GM12878 (cell line): Measurements from ENCODE around the gene USH2A. TPM values are rescaled to one million over a fixed set of nuclear protein-coding genes. Genes with fewer than 3 reads are reported as not detected.

Source experiments
- ATAC-seq: fragments of 200-7000 bp; cut with Tn5 transposase; 3 replicates; pipeline ENCODE4 v1.9.1; 2020; ENCODE audit warnings: mild to moderate bottlenecking, moderate library complexity
- BruUV-seq: library from RNA; stranded (reverse); fragments of 400-500 nt; replicated peaks from 2 replicates; lab custom pipeline; 2021; lab: Mats Ljungman, UMichigan
- CTCF ChIA-PET: fragments of 300-600 bp; sonication (Branson Sonifier 250); formaldehyde crosslinking; extraction: SDS; loops from one replicate; lab custom pipeline; 2021; ENCODE audit warnings: inconsistent platforms; lab: Yijun Ruan, JAX
- POLR2A ChIA-PET: fragments of 350-600 bp; formaldehyde crosslinking; extraction: SDS; loops from one replicate; lab custom pipeline; 2021; ENCODE audit warnings: inconsistent platforms; lab: Charles Lee
- RAD21 ChIA-PET: fragments of 300-600 bp; sonication (Branson Sonifier 250); formaldehyde crosslinking; loops from one replicate; lab custom pipeline; 2023; ENCODE audit warnings: antibody characterized with exemption; ENCODE audit not compliant: unreplicated experiment; lab: Charles Lee
- SMC1A ChIA-PET: fragments of 300-600 bp; sonication (Branson Sonifier 250); formaldehyde crosslinking; loops from one replicate; lab custom pipeline; 2023; ENCODE audit not compliant: unreplicated experiment, uncharacterized antibody; lab: Charles Lee
- DNase-seq: peaks from one replicate; pipeline ENCODE4 v3.0.0-alpha.2; 2011; ENCODE audit warnings: low read depth, low spot score
- FAIRE-seq: peaks from 3 replicates; lab custom pipeline; 2011; peaks lifted over from hg19 to GRCh38; lab: Jason Lieb, UNC
- H2AFZ ChIP-seq: 2 replicates; pipeline ENCODE4 v1.6.0; 2011; ENCODE audit warnings: low read depth, low read length, control low read depth; ENCODE audit not compliant: control insufficient read depth
- H3K27ac ChIP-seq: 2 replicates; pipeline ENCODE4 v1.5.1; 2011; ENCODE audit warnings: control low read depth; ENCODE audit not compliant: control insufficient read depth, insufficient read depth
- H3K27me3 ChIP-seq, 2 experiments: replicated peaks in 1 of 2; 2 replicates each; pipeline versions ENCODE4 v1.6.0 to v1.6.1; 2011; ENCODE audit warnings: low read length in 1 of 2; ENCODE audit not compliant: control insufficient read depth in 2 of 2, insufficient read depth in 2 of 2
- H3K36me3 ChIP-seq, 2 experiments: 2 replicates each; pipeline ENCODE4 v1.5.1; 2011; ENCODE audit warnings: low read length in 1 of 2; ENCODE audit not compliant: control insufficient read depth in 2 of 2, insufficient read depth in 2 of 2
- H3K4me1 ChIP-seq: 2 replicates; pipeline ENCODE4 v1.6.1; 2011; ENCODE audit warnings: mild to moderate bottlenecking, low read length, moderate library complexity, mixed read lengths; ENCODE audit not compliant: control insufficient read depth, insufficient read depth
- H3K4me2 ChIP-seq: 2 replicates; pipeline ENCODE4 v1.6.0; 2011; ENCODE audit warnings: control low read depth; ENCODE audit not compliant: control insufficient read depth, insufficient read depth
- H3K4me3 ChIP-seq: fragments of 200-600 bp; sonication (generic); 2 replicates; pipeline ENCODE4 v1.5.1; 2016
- H3K79me2 ChIP-seq: 2 replicates; pipeline ENCODE4 v1.6.0; 2011; ENCODE audit warnings: low read length; ENCODE audit not compliant: control insufficient read depth, insufficient read depth
- H3K9ac ChIP-seq: 2 replicates; pipeline ENCODE4 v1.8.0; 2011; ENCODE audit warnings: low read length, control low read depth, mixed read lengths; ENCODE audit not compliant: control insufficient read depth, insufficient read depth
- H3K9me3 ChIP-seq: replicated peaks from 3 replicates; pipeline ENCODE4 v1.5.1; 2011; ENCODE audit warnings: mild to moderate bottlenecking, low read length; ENCODE audit not compliant: control insufficient read depth, insufficient read depth
- H4K20me1 ChIP-seq: 2 replicates; pipeline ENCODE4 v1.6.0; 2011; ENCODE audit not compliant: control insufficient read depth, insufficient read depth
- ASH2L ChIP-seq: fragments of 300-600, 200-600 bp; sonication (generic); IDR thresholded peaks from 2 replicates; pipeline ENCODE4 v1.6.1; 2017; ENCODE audit warnings: low read depth, mild to moderate bottlenecking, borderline replicate concordance
- CBFB ChIP-seq: IDR thresholded peaks from 2 replicates; pipeline ENCODE4 v1.6.1; 2016; ENCODE audit warnings: antibody characterized with exemption, low read depth
- ELK1 ChIP-seq: IDR thresholded peaks from 2 replicates; pipeline ENCODE4 v1.6.1; 2012; ENCODE audit warnings: low read depth, low read length, improper control_type of control experiment
- MEF2A ChIP-seq: IDR thresholded peaks from 2 replicates; pipeline ENCODE4 v1.6.1; 2011; ENCODE audit warnings: low read depth, mild to moderate bottlenecking, low read length, moderate library complexity; ENCODE audit not compliant: insufficient read depth
- MEF2B ChIP-seq: fragments of 450-650 bp; IDR thresholded peaks from 2 replicates; pipeline ENCODE4 v1.6.1; 2018; ENCODE audit warnings: mild to moderate bottlenecking, moderate library complexity; ENCODE audit not compliant: partially characterized antibody, poor library complexity, severe bottlenecking
- NFIC ChIP-seq: IDR thresholded peaks from 2 replicates; pipeline ENCODE4 v1.6.1; 2012; ENCODE audit warnings: low read depth, mild to moderate bottlenecking, inconsistent platforms, low read length, moderate library complexity
- NFXL1 ChIP-seq: fragments of 450-650 bp; IDR thresholded peaks from 2 replicates; pipeline ENCODE4 v1.6.1; 2017; ENCODE audit warnings: antibody characterized with exemption, mild to moderate bottlenecking, borderline replicate concordance
- PAX5 ChIP-seq: IDR thresholded peaks from 2 replicates; pipeline ENCODE4 v1.6.1; 2011; ENCODE audit warnings: low read depth, low read length, borderline replicate concordance
- PML ChIP-seq: IDR thresholded peaks from 2 replicates; pipeline ENCODE4 v1.6.1; 2012; ENCODE audit warnings: low read length, inconsistent platforms
- SMAD1 ChIP-seq: fragments of 450-650 bp; IDR thresholded peaks from 2 replicates; pipeline ENCODE4 v1.6.1; 2018; ENCODE audit warnings: mild to moderate bottlenecking, low read depth; ENCODE audit not compliant: partially characterized antibody
- TCF12 ChIP-seq: IDR thresholded peaks from 2 replicates; pipeline ENCODE4 v1.6.1; 2011; ENCODE audit warnings: low read depth, mild to moderate bottlenecking, low read length
- ZBED1 ChIP-seq: IDR thresholded peaks from 2 replicates; pipeline ENCODE4 v1.6.1; 2016; ENCODE audit warnings: borderline replicate concordance
- ZBTB4 ChIP-seq: fragments of 450-650 bp; formaldehyde crosslinking; IDR thresholded peaks from 2 replicates; pipeline ENCODE4 v1.4.0; 2022; ENCODE audit warnings: mild to moderate bottlenecking, moderate library complexity
- ZBTB40 ChIP-seq: fragments of 450-650 bp; IDR thresholded peaks from 2 replicates; pipeline ENCODE4 v1.6.1; 2016; ENCODE audit warnings: mild to moderate bottlenecking, moderate library complexity, borderline replicate concordance
- WGBS: methylation state at CpG from one replicate; pipeline ENCODE4 v1.1.6; 2016; ENCODE audit warnings: low lambda C conversion rate; ENCODE audit not compliant: insufficient replicate concordance, insufficient coverage; ENCODE audit errors: missing lambda C conversion rate; 5-methylcytosine and 5-hydroxymethylcytosine counted together
- in situ Hi-C: fragments of 300-500 bp; cut with MboI; formaldehyde crosslinking; loops from 9 replicates; pipeline ENCODE4 v1.14.3; 2018; ENCODE audit warnings: mixed read lengths
- intact Hi-C: fragments of 100-400 bp; cut with micrococcal nuclease; formaldehyde crosslinking; loops from one replicate; pipeline ENCODE4 v1.14.2; 2022; ENCODE audit not compliant: unreplicated experiment
- polyA plus RNA-seq, 11 experiments: library from polyadenylated mRNA; depleted of rRNA in 4 of 11; unstranded in 6 of 11; stranded (reverse) in 5 of 11; fragments of >200 nt; fragmentation: Nextera tagmentation in 4 of 11; fragmentation: Illumina TruSeq in 1 of 11; extraction: Ambion mirVana in 4 of 11; extraction: Trizol in 1 of 11; gene quantifications; 1 replicate in 1 of 11; 2 replicates in 10 of 11; pipeline versions ENCODE4 v1.2.1 to v1.2.3, GENCODE V29; 2011 to 2016; ENCODE audit warnings: inconsistent platforms in 2 of 11, missing spikeins in 2 of 11, low read depth in 1 of 11
- total RNA-seq, 4 experiments: library from RNA; depleted of rRNA in 3 of 4; stranded (reverse); fragments of >200 nt in 3 of 4; fragmentation: Illumina TruSeq in 1 of 4; extraction: Trizol in 1 of 4; gene quantifications; 2 replicates each; pipeline versions ENCODE4 v1.2.1 to v1.2.3, GENCODE V29; 2013 to 2021

The USH2A gene
- total and polyA plus RNA-seq, 10 of the 15 experiments (the other 5 are each of a cell fraction or from before 2014, with no cell fraction given): under 0.01 to 0.20 (median 0.01) TPM; not detected in 2

- TF ChIP-seq ZBTB40: no peak
- TF ChIP-seq ELK1: no peak
- TF ChIP-seq, all 136 proteins: peak for 0
These were observed 332.7 kb downstream of the USH2A start (continued) for GRCh38 chr1:216090556-216090955.

- no peaks in the 10 kb centered on the region for H3K79me2 ChIP-seq
- 26% methylated on average over 3 of the region's 3 CpGs for WGBS
- TF ChIP-seq ASH2L (no peak), ZBED1 (no peak), PAX5 (no peak), MEF2B (no peak), NFXL1 (no peak), NFIC (no peak), MEF2A (no peak), SMAD1 (no peak), CBFB (no peak), ZBTB4 (CRISPR knock-in tag) (no peak), TCF12 (no peak), PML (no peak)
These were observed 336.6 kb downstream of the USH2A start for GRCh38 chr1:216086678-216087077.

More at GRCh38 chr1:216086678-216087077, 336.6 kb downstream of the USH2A start:
- H3K4me1 ChIP-seq: no peaks in the 10 kb centered on the region
- ChIA-PET CTCF (interaction anchor here (0.8 kb wide), 1 partner anchor 45 kb away, joined by 3 read pairs; no protein-coding TSS in a partner anchor), SMC1A (interaction anchor here (1.4 kb wide), 1 partner anchor 13 kb away, joined by 5 read pairs; no protein-coding TSS in a partner anchor), POLR2A (no interaction called here), RAD21 (no interaction called here)
- no peak overlapping the region for H3K27ac ChIP-seq
- intact Hi-C loops: no loop called here
- H2AFZ ChIP-seq: no peak overlapping the region
- no peak overlapping the region for H3K4me3 ChIP-seq
- H4K20me1 ChIP-seq: no peaks in the 10 kb centered on the region
- no peak for ATAC-seq
- no peak for DNase-seq
- H3K9ac ChIP-seq: no peak overlapping the region
- no peak for FAIRE-seq
- H3K36me3 ChIP-seq: no peaks in the 10 kb centered on the region
- no TSS peak for BruUV-seq
- no peaks in the 10 kb centered on the region for H3K27me3 ChIP-seq
- no peaks in the 10 kb centered on the region for H3K9me3 ChIP-seq
- no peak overlapping the region for H3K4me2 ChIP-seq
- in situ Hi-C loops: no loop called here
